Liver (tissue), 3 donors: ENCODE measurements around the gene ERC2.

Source experiments
- ATF3 ChIP-seq: IDR thresholded peaks from 2 replicates; pipeline ENCODE4 v1.6.1; 2016; ENCODE audit warnings: antibody characterized with exemption
- CTCF ChIP-seq: fragments of 150-350 bp; IDR thresholded peaks from 2 replicates; pipeline ENCODE4 v1.5.1; 2017; ENCODE audit warnings: improper control_type of control experiment, low read depth, low read length; ENCODE audit not compliant: missing input control
- EGR1 ChIP-seq, 2 donors: IDR thresholded peaks; 2 replicates each; pipeline ENCODE4 v1.6.1; 2016 to 2018; ENCODE audit warnings: antibody characterized with exemption in 2 of 2, low read depth in 2 of 2
- GABPA ChIP-seq, 2 donors: IDR thresholded peaks in 1 of 2; conservative IDR thresholded peaks in 1 of 2; 2 replicates each; pipeline ENCODE4 v1.6.1; 2016; ENCODE audit warnings: antibody characterized with exemption in 2 of 2, mild to moderate bottlenecking in 1 of 2, moderate library complexity in 1 of 2
- HNF4G ChIP-seq: IDR thresholded peaks from 2 replicates; pipeline ENCODE4 v1.6.1; 2016; ENCODE audit warnings: antibody characterized with exemption
- MAX ChIP-seq: IDR thresholded peaks from 2 replicates; pipeline ENCODE4 v1.6.1; 2016; ENCODE audit warnings: antibody characterized with exemption
- RAD21 ChIP-seq, 2 donors: IDR thresholded peaks; 2 replicates each; pipeline ENCODE4 v1.6.1; 2016; ENCODE audit warnings: antibody characterized with exemption in 2 of 2, mild to moderate bottlenecking in 2 of 2
- RXRA ChIP-seq, 2 donors: IDR thresholded peaks; 2 replicates each; pipeline ENCODE4 v1.6.1; 2017 to 2018; ENCODE audit warnings: antibody characterized with exemption in 2 of 2, mild to moderate bottlenecking in 1 of 2
- SP1 ChIP-seq: IDR thresholded peaks from 2 replicates; pipeline ENCODE4 v1.6.1; 2018; ENCODE audit warnings: antibody characterized with exemption, mild to moderate bottlenecking
- TAF1 ChIP-seq: conservative IDR thresholded peaks from 2 replicates; pipeline ENCODE4 v1.6.1; 2016; ENCODE audit warnings: antibody characterized with exemption, mild to moderate bottlenecking
- ZBTB33 ChIP-seq: IDR thresholded peaks from 2 replicates; pipeline ENCODE4 v1.6.1; 2016; ENCODE audit warnings: antibody characterized with exemption
- TF ChIP-seq, protein P1 (sequence below): IDR thresholded peaks from 2 replicates; pipeline ENCODE4 v1.6.1; 2016; ENCODE audit warnings: antibody characterized with exemption, mild to moderate bottlenecking
- donor health status: healthy.
- donor health status: healthy.

DNA sequence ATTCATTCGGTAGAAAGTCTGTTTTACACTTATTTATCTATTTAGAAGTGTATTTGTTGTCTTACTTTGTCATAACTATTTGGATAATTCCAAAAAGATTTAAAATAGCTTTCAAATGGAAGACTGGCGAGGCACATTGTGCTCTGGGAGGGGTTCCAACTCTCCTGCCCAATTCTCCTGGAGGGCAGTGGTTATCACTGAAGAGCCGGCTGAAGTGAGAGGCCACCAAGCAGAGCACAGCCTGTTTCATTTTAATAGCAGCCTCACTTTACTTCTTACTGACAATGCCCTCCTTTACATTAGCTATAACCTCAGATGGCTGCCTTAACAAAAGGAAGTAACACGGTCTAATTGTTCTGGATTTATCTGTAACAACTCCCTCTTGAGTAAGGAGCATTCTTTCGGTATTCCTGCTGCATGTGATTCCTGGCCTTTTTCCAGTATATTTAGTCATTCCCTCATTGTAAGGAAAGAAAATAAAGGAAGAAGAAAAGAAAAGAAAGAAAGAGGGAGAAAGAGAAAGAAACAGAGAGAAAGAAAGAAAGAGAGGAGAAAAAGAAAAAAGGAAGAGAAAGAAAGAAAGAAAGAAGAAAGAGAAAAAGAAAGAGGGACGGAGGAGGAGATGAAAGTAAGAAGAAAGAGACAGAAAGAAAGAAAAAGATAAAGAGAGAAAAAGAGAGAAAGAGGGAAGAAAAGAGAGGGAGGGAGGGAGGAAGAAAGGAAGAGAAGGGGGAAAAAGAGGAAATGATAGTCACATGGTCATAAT lies 641.4 kb downstream of the ERC2 start:
- TF ChIP-seq RAD21 (IDR thresholded peaks at IDR 0.05) (no peak), CTCF (no peak), EGR1 (IDR thresholded peaks at IDR 0.05; ENCODE audit: low read depth in 2 of 2) (no peak), ATF3 (no peak), SP1 (no peak), HNF4G (no peak), TAF1 (no peak), MAX (no peak), GABPA (IDR thresholded peaks at IDR 0.05 in 1 of 2, conservative IDR thresholded peaks at IDR 0.05 in 1 of 2) (no peak), ZBTB33 (no peak), RXRA (IDR thresholded peaks at IDR 0.05) (no peak)
- TF ChIP-seq, protein P1, sequence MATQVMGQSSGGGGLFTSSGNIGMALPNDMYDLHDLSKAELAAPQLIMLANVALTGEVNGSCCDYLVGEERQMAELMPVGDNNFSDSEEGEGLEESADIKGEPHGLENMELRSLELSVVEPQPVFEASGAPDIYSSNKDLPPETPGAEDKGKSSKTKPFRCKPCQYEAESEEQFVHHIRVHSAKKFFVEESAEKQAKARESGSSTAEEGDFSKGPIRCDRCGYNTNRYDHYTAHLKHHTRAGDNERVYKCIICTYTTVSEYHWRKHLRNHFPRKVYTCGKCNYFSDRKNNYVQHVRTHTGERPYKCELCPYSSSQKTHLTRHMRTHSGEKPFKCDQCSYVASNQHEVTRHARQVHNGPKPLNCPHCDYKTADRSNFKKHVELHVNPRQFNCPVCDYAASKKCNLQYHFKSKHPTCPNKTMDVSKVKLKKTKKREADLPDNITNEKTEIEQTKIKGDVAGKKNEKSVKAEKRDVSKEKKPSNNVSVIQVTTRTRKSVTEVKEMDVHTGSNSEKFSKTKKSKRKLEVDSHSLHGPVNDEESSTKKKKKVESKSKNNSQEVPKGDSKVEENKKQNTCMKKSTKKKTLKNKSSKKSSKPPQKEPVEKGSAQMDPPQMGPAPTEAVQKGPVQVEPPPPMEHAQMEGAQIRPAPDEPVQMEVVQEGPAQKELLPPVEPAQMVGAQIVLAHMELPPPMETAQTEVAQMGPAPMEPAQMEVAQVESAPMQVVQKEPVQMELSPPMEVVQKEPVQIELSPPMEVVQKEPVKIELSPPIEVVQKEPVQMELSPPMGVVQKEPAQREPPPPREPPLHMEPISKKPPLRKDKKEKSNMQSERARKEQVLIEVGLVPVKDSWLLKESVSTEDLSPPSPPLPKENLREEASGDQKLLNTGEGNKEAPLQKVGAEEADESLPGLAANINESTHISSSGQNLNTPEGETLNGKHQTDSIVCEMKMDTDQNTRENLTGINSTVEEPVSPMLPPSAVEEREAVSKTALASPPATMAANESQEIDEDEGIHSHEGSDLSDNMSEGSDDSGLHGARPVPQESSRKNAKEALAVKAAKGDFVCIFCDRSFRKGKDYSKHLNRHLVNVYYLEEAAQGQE: no peak
